AG10803 (cell line): ENCODE data around the gene ATG4A.

ENCODE experiments used
- DNase-seq: peaks from one replicate; pipeline ENCODE4 v3.0.0; 2010; ENCODE audit warnings: low read depth
- H3K4me3 ChIP-seq: 2 replicates; pipeline ENCODE4 v1.5.1; 2011; ENCODE audit warnings: mild to moderate bottlenecking, low read length, control low read depth
- CTCF ChIP-seq: conservative IDR thresholded peaks from 2 replicates; pipeline ENCODE4 v1.5.1; 2011; ENCODE audit warnings: mild to moderate bottlenecking, low read length, control low read depth, inconsistent platforms

The ATG4A gene

GRCh38 chrX:108121291-108121690 lies 29.7 kb downstream of the ATG4A start:
- no peak for TF ChIP-seq CTCF
- H3K4me3 ChIP-seq: no peak overlapping the region
- DNase-seq: no peak

GRCh38 chrX:108122748-108123147 lies 31.2 kb downstream of the ATG4A start:
- H3K4me3 ChIP-seq: no peak overlapping the region
- peak; percentile 72 for DNase-seq
- TF ChIP-seq CTCF: no peak

GRCh38 chrX:108123591-108124366 lies 32.2 kb downstream of the ATG4A start:
- H3K4me3 ChIP-seq: no peak overlapping the region
- DNase-seq: no peak
- TF ChIP-seq CTCF: no peak

- no peak for DNase-seq
- no peak for TF ChIP-seq CTCF
- no peak overlapping the region for H3K4me3 ChIP-seq
Measured at GRCh38 chrX:108126661-108127060, 35.1 kb downstream of the ATG4A start.

GRCh38 chrX:108127152-108127551 lies 35.6 kb downstream of the ATG4A start:
- no peak for TF ChIP-seq CTCF
- no peak for DNase-seq
- no peak overlapping the region for H3K4me3 ChIP-seq

GRCh38 chrX:108130889-108131288 lies 39.3 kb downstream of the ATG4A start:
- no peak overlapping the region for H3K4me3 ChIP-seq
- no peak for DNase-seq
- no peak for TF ChIP-seq CTCF

- TF ChIP-seq CTCF: no peak
- no peak overlapping the region for H3K4me3 ChIP-seq
- DNase-seq: no peak
Measured at GRCh38 chrX:108131471-108131870, 39.9 kb downstream of the ATG4A start.
